IPS DF 6.9 (cell line): ENCODE data around the gene SGK1.
A peak's percentile ranks its signal among the peaks of the same experiment; 100 is the strongest.
"Not testable (repeated sequence)": the region's sequence is repeated elsewhere in the genome, so short reads cannot be mapped to it uniquely, and the experiment has no call there.

Experiments used
- DNase-seq: peaks from one replicate; pipeline ENCODE4 v3.0.0-alpha.2; 2013; ENCODE audit warnings: low read depth, low spot score
- H3K27ac ChIP-seq: one replicate; pipeline ENCODE4 v1.5.1; 2013; ENCODE audit warnings: low read length, control low read depth
- H3K27me3 ChIP-seq: 2 replicates; pipeline ENCODE4 v1.6.1; 2013; ENCODE audit warnings: mild to moderate bottlenecking, low read length; ENCODE audit not compliant: control insufficient read depth, insufficient read depth
- H3K36me3 ChIP-seq: 2 replicates; pipeline ENCODE4 v1.6.1; 2013; ENCODE audit warnings: low read length; ENCODE audit not compliant: control insufficient read depth, insufficient read depth
- H3K4me1 ChIP-seq: 2 replicates; pipeline ENCODE4 v1.6.1; 2013; ENCODE audit warnings: low read length; ENCODE audit not compliant: control insufficient read depth, insufficient read depth
- H3K4me3 ChIP-seq: 2 replicates; pipeline ENCODE4 v1.5.1; 2013; ENCODE audit warnings: mild to moderate bottlenecking, low read length
- H3K9me3 ChIP-seq: 2 replicates; pipeline ENCODE4 v1.6.1; 2013; ENCODE audit warnings: low read length, inconsistent platforms; ENCODE audit not compliant: control insufficient read depth, insufficient read depth
- WGBS: extraction: QIAGEN DNeasy Blood & Tissue Kit; methylation state at CpG from one replicate; pipeline ENCODE4 v1.1.7; 2013; ENCODE audit warnings: mixed read lengths, missing lambda C conversion rate; ENCODE audit not compliant: insufficient read length, insufficient coverage; 5-methylcytosine and 5-hydroxymethylcytosine counted together

Gene SGK1

GRCh38 chr6:134287859-134288537, 29.9 kb downstream of the SGK1 start:
- H3K27me3 ChIP-seq: no peaks in the 10 kb centered on the region
- no CpG with 5 or more reads among the region's 2 CpGs for WGBS
- H3K36me3 ChIP-seq: no peaks in the 10 kb centered on the region
- H3K27ac ChIP-seq: no peak overlapping the region
- DNase-seq: no peak
- H3K4me1 ChIP-seq: no peaks in the 10 kb centered on the region
- no peaks in the 10 kb centered on the region; the same call in 1 of the 2 replicates for H3K9me3 ChIP-seq
- H3K4me3 ChIP-seq: no peak overlapping the region

- H3K27ac ChIP-seq: no peak overlapping the region
- no CpG with 5 or more reads among the region's 3 CpGs for WGBS
Observed at GRCh38 chr6:134282816-134283215, 35.1 kb downstream of the SGK1 start.

GRCh38 chr6:134281388-134281787, 36.5 kb downstream of the SGK1 start:
- H3K27me3 ChIP-seq: no peaks in the 10 kb centered on the region
- H3K4me1 ChIP-seq: 0 out of 2 replicates have a peak, but pooled peaks cover 2% of the 10 kb centered on the region
- DNase-seq: no peak
- H3K4me3 ChIP-seq: no peak overlapping the region
- H3K36me3 ChIP-seq: no peaks in the 10 kb centered on the region
- no peaks in the 10 kb centered on the region; the same call in 1 of the 2 replicates for H3K9me3 ChIP-seq
- WGBS: no CpG with 5 or more reads among the region's 6 CpGs
- H3K27ac ChIP-seq: no peak overlapping the region

More at GRCh38 chr6:134282816-134283215, 35.1 kb downstream of the SGK1 start:
- no peak for DNase-seq
- Histone ChIP-seq H3K27me3 (no peaks in the 10 kb centered on the region), H3K36me3 (no peaks in the 10 kb centered on the region), H3K4me1 (0 out of 2 replicates have a peak, but pooled peaks cover 2% of the 10 kb centered on the region), H3K4me3 (no peak overlapping the region), H3K9me3 (no peaks in the 10 kb centered on the region; the same call in 1 of the 2 replicates)

GRCh38 chr6:134278000-134278399, 39.9 kb downstream of the SGK1 start:
- H3K4me3 ChIP-seq: no peak overlapping the region
- WGBS: no CpG with 5 or more reads among the region's 6 CpGs
- H3K36me3 ChIP-seq: no peaks in the 10 kb centered on the region
- H3K9me3 ChIP-seq: no peaks in the 10 kb centered on the region
- no peaks in the 10 kb centered on the region for H3K27me3 ChIP-seq
- H3K27ac ChIP-seq: no peak overlapping the region
- H3K4me1 ChIP-seq: 0 out of 2 replicates have a peak, but pooled peaks cover 2% of the 10 kb centered on the region
- DNase-seq: no peak

- H3K36me3 ChIP-seq, H3K4me1 ChIP-seq, DNase-seq, H3K4me3 ChIP-seq, H3K27ac ChIP-seq, H3K27me3 ChIP-seq, H3K9me3 ChIP-seq: not testable (repeated sequence)
- no CpG with 5 or more reads among the region's 4 CpGs for WGBS
Observed at GRCh38 chr6:134276891-134277377, 41.0 kb downstream of the SGK1 start.

GRCh38 chr6:134272374-134272773, 45.5 kb downstream of the SGK1 start:
- Histone ChIP-seq H3K9me3 (no peaks in the 10 kb centered on the region), H3K27ac (no peak overlapping the region), H3K4me1 (peaks cover 2% of the 10 kb centered on the region; the same call in 1 of the 2 replicates), H3K27me3 (no peaks in the 10 kb centered on the region), H3K4me3 (no peak overlapping the region), H3K36me3 (no peaks in the 10 kb centered on the region)
- 100% methylated on average over 3 of the region's 5 CpGs for WGBS
- no peak for DNase-seq

GRCh38 chr6:134267917-134268361, 50.0 kb downstream of the SGK1 start:
- DNase-seq: peak; percentile 35
- WGBS: no CpG with 5 or more reads among the region's 10 CpGs
- Histone ChIP-seq H3K4me1 (peaks cover 2% of the 10 kb centered on the region; the same call in 1 of the 2 replicates), H3K9me3 (no peaks in the 10 kb centered on the region), H3K4me3 (no peak overlapping the region), H3K36me3 (no peaks in the 10 kb centered on the region), H3K27ac (no peak overlapping the region), H3K27me3 (no peaks in the 10 kb centered on the region)

GRCh38 chr6:134266776-134267175, 51.1 kb downstream of the SGK1 start:
- no peaks in the 10 kb centered on the region for H3K9me3 ChIP-seq
- H3K27me3 ChIP-seq: no peaks in the 10 kb centered on the region
- peaks cover 2% of the 10 kb centered on the region; the same call in 1 of the 2 replicates for H3K4me1 ChIP-seq
- no CpG with 5 or more reads among the region's 2 CpGs for WGBS
- no peak overlapping the region for H3K4me3 ChIP-seq
- DNase-seq: no peak
- H3K27ac ChIP-seq: no peak overlapping the region
- H3K36me3 ChIP-seq: no peaks in the 10 kb centered on the region

GRCh38 chr6:134261766-134262165, 56.1 kb downstream of the SGK1 start:
- Histone ChIP-seq H3K9me3 (no peaks in the 10 kb centered on the region), H3K4me3 (no peak overlapping the region), H3K4me1 (no peaks in the 10 kb centered on the region), H3K27ac (no peak overlapping the region), H3K36me3 (no peaks in the 10 kb centered on the region), H3K27me3 (no peaks in the 10 kb centered on the region)
- no peak for DNase-seq
- WGBS: no CpG with 5 or more reads among the region's 5 CpGs

- DNase-seq: no peak
- Histone ChIP-seq H3K9me3 (no peaks in the 10 kb centered on the region), H3K4me3 (no peak overlapping the region), H3K27ac (no peak overlapping the region), H3K36me3 (no peaks in the 10 kb centered on the region), H3K4me1 (no peaks in the 10 kb centered on the region), H3K27me3 (no peaks in the 10 kb centered on the region)
- no CpG with 5 or more reads among the region's 3 CpGs for WGBS
Observed at GRCh38 chr6:134258849-134259306, 59.0 kb downstream of the SGK1 start.
